ENCODE measurements around the gene SLC33A1. TPM values are rescaled to one million over a fixed set of nuclear protein-coding genes. Genes with fewer than 3 reads are reported as not detected.

The SLC33A1 gene
- total RNA-seq, 2 donors from 2014 or later, result 29.4 to 30.9 TPM

DNA sequence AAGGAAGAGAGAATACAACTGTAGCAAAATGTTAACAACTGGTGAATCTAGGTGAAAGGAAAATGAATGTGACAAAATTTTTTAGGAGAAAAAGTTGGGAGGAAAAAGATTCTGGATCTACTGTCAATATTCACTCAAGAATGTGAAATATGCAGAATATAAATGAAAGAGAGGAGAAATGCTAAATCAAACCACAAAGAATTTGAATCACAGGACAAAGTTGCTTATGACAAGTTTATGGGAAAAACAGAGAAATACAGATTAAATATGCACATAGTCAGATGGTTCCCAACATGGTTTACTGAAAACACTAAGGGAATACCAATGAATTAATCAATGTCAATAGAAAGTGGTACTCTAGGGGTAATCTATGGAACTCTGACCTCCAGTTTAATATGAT, 75.8 kb downstream of the SLC33A1 start:
- no peaks in the 10 kb centered on the region for H3K27me3 ChIP-seq
- H3K27ac ChIP-seq, result no peak overlapping the region
- H3K4me1 ChIP-seq, result no peaks in the 10 kb centered on the region
- intact Hi-C loops (cut with DNase I), result no loop called here
- H3K4me3 ChIP-seq, result no peak overlapping the region
- DNase-seq, result no peak
- H3K36me3 ChIP-seq, result no peaks in the 10 kb centered on the region
- no peak overlapping the region for H3K9ac ChIP-seq (ENCODE audit: low read depth in 2 of 2, low read length in 2 of 2)
- no peaks in the 10 kb centered on the region for H3K9me3 ChIP-seq
- TF ChIP-seq, protein P1, sequence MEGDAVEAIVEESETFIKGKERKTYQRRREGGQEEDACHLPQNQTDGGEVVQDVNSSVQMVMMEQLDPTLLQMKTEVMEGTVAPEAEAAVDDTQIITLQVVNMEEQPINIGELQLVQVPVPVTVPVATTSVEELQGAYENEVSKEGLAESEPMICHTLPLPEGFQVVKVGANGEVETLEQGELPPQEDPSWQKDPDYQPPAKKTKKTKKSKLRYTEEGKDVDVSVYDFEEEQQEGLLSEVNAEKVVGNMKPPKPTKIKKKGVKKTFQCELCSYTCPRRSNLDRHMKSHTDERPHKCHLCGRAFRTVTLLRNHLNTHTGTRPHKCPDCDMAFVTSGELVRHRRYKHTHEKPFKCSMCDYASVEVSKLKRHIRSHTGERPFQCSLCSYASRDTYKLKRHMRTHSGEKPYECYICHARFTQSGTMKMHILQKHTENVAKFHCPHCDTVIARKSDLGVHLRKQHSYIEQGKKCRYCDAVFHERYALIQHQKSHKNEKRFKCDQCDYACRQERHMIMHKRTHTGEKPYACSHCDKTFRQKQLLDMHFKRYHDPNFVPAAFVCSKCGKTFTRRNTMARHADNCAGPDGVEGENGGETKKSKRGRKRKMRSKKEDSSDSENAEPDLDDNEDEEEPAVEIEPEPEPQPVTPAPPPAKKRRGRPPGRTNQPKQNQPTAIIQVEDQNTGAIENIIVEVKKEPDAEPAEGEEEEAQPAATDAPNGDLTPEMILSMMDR (IDR thresholded peaks at IDR 0.05), result no peak

- intact Hi-C loops (cut with DNase I), result no loop called here
- no peaks in the 10 kb centered on the region for H3K36me3 ChIP-seq
Measured at GRCh38 chr3:155772801-155773200, 81.4 kb downstream of the SLC33A1 start.

DNA sequence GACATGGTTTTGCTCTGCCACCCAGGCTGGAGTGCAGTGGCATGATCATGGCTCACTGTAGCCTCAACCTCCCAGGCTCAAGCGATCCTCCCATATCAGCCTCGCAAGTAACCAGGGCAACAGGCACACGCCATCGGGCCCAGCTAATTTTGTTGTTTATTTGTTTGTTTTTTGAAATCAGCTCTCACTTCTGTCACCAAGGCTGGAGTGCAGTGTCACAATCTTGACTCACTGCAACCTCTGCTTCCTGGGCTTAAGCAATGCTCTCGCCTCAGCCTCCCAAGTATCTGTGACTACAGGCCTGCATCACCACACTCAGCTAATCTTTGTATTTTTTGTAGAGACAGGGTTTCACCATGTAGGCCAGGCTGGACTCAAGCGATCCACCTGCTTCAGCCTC, 83.1 kb downstream of the SLC33A1 start:
- Histone ChIP-seq H3K36me3 (no peaks in the 10 kb centered on the region), H3K27me3 (no peaks in the 10 kb centered on the region), H3K27ac (no peak overlapping the region), H3K4me1 (no peaks in the 10 kb centered on the region), H3K4me3 (no peak overlapping the region), H3K9ac (ENCODE audit: low read depth in 2 of 2, low read length in 2 of 2) (no peak overlapping the region), H3K9me3 (no peaks in the 10 kb centered on the region)
- TF ChIP-seq, protein P1 (IDR thresholded peaks at IDR 0.05), result no peak
- intact Hi-C loops (cut with DNase I), result no loop called here
- DNase-seq, result no peak

More at GRCh38 chr3:155772801-155773200, 81.4 kb downstream of the SLC33A1 start:
- Histone ChIP-seq H3K4me3 (no peak overlapping the region), H3K9me3 (no peaks in the 10 kb centered on the region), H3K4me1 (no peaks in the 10 kb centered on the region), H3K27ac (no peak overlapping the region), H3K27me3 (no peaks in the 10 kb centered on the region), H3K9ac (ENCODE audit: low read depth in 2 of 2, low read length in 2 of 2) (no peak overlapping the region)
- DNase-seq, result no peak
- TF ChIP-seq, protein P1 (IDR thresholded peaks at IDR 0.05), result no peak

Other genes starting within 250 kb of the SLC33A1 start
- 10 to 100 TPM in 1 of 2 donors, 1 to 10 TPM in 1; 8.2 to 11.0 TPM for gene PLCH1, start 109.4 kb downstream of the SLC33A1 start, total RNA-seq
- gene C3orf33, start 48.1 kb downstream of the SLC33A1 start, total RNA-seq, result 1 to 10 TPM; 2.4 to 2.8 TPM
- gene GMPS, start 16.2 kb upstream of the SLC33A1 start, total RNA-seq, result 10 to 100 TPM; 40.9 to 62.9 TPM